Measurements from ENCODE around the gene MRPL34.

Gene MRPL34

DNA sequence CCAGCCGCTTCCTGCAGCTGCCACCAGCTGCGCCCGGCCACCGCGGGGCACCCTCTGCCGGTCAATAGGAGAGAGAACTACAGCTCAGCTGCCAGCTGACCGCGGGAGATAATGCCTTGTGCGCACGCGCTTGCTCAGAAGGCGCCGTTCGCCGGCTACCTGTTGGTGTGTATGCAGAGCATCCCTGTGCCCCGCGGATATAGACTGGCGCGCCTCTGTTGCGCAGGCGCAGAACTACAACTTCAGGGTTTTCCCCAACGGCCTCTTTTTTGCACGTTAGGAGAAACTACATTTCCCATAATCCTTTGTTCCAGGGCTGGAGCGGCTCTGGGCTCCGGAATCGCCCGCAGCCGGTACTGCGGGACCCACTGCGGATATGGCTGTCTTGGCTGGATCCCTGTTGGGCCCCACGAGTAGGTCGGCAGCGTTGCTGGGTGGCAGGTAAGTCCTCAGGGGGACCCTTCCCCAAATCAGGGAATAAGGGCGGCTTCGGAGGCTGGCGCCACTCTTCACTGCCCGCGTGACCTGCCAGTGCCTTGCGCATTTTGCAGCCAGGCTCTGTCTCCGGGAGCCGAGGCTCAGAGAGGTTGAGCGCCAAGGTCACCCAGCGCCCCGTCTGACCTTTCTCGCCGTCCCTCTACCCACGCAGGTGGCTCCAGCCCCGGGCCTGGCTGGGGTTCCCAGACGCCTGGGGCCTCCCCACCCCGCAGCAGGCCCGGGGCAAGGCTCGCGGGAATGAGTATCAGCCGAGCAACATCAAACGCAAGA lies at the start of gene MRPL34:
Gene MRPL34 (plus strand): TSS at position 356 of the 768 bp plus-strand sequence. CDS start 21 bp downstream, at position 377.
- Histone ChIP-seq H3F3A (ENCODE audit: insufficient read depth, low read length) (peaks cover 6% of the 10 kb centered on the region; the same call in 1 of the 2 replicates), H3K27me3 (ENCODE audit: insufficient read depth, low read length) (no peaks in the 10 kb centered on the region), H3K4me2 (ENCODE audit: low read length) (peak within 1 kb of the TSS; percentile 75), H3K9me3 (ENCODE audit: low read length) (no peaks in the 10 kb centered on the region), H3K79me2 (ENCODE audit: insufficient read depth, low read length) (peaks cover 11% of the 10 kb centered on the region), H3K9ac (ENCODE audit: low read length) (peak within 1 kb of the TSS; percentile 75), H3K4me1 (ENCODE audit: insufficient read depth, low read length, severe bottlenecking) (peaks cover 47% of the 10 kb centered on the region), H3K27ac (ENCODE audit: low read depth, low read length, poor library complexity, severe bottlenecking) (peak within 1 kb of the TSS; percentile 88), H3K9me2 (ENCODE audit: low read depth, low read length) (no peaks in the 10 kb centered on the region), H4K20me1 (ENCODE audit: insufficient read depth, low read length) (no peaks in the 10 kb centered on the region), H2AFZ (ENCODE audit: low read length) (no peak within 1 kb of the TSS), H3K36me3 (ENCODE audit: insufficient read depth, low read length) (peaks cover 7% of the 10 kb centered on the region; the same call in 1 of the 2 replicates), H3K4me3 (ENCODE audit: low read depth, low read length, poor library complexity, severe bottlenecking) (peak within 1 kb of the TSS; percentile 68)
- TF ChIP-seq, protein P1, sequence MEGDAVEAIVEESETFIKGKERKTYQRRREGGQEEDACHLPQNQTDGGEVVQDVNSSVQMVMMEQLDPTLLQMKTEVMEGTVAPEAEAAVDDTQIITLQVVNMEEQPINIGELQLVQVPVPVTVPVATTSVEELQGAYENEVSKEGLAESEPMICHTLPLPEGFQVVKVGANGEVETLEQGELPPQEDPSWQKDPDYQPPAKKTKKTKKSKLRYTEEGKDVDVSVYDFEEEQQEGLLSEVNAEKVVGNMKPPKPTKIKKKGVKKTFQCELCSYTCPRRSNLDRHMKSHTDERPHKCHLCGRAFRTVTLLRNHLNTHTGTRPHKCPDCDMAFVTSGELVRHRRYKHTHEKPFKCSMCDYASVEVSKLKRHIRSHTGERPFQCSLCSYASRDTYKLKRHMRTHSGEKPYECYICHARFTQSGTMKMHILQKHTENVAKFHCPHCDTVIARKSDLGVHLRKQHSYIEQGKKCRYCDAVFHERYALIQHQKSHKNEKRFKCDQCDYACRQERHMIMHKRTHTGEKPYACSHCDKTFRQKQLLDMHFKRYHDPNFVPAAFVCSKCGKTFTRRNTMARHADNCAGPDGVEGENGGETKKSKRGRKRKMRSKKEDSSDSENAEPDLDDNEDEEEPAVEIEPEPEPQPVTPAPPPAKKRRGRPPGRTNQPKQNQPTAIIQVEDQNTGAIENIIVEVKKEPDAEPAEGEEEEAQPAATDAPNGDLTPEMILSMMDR (IDR thresholded peaks at IDR 0.05; ENCODE audit: low read length), result peak; percentile 78
- TF ChIP-seq EZH2 (IDR thresholded peaks at IDR 0.05; ENCODE audit: borderline replicate concordance, low read length), result no peak

DNA sequence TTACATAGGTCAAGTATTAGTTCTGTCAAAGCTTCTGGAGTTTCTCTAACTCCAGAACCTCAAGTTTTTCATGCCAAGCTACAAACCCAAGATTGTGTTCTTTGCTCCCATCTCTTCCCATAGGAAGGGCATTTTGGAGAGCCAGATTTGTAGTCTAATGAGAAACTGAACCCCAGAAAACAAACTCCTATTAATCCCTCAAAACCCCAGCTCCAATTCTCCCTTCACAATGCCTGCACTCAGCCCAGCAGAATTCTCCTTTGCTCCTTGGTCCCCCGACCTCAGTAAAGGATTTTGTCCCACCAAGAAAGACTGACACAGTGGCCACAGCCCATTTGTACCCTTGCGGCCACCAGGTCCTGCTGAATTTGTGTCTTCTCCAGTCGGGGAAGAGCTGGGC lies 49.5 kb upstream of the MRPL34 start:
- H3K9me2 ChIP-seq (ENCODE audit: low read depth, low read length), result no peaks in the 10 kb centered on the region
- no peak overlapping the region for H3K27ac ChIP-seq (ENCODE audit: low read depth, low read length, poor library complexity, severe bottlenecking)
- H3K9me3 ChIP-seq (ENCODE audit: low read length), result no peaks in the 10 kb centered on the region
- H3K4me2 ChIP-seq (ENCODE audit: low read length), result no peak overlapping the region
- H3K4me1 ChIP-seq (ENCODE audit: insufficient read depth, low read length, severe bottlenecking), result peaks cover 6% of the 10 kb centered on the region
- no peak overlapping the region for H3K9ac ChIP-seq (ENCODE audit: low read length)
- no peaks in the 10 kb centered on the region for H3K79me2 ChIP-seq (ENCODE audit: insufficient read depth, low read length)
- H4K20me1 ChIP-seq (ENCODE audit: insufficient read depth, low read length), result no peaks in the 10 kb centered on the region
- peaks cover 5% of the 10 kb centered on the region; the same call in 1 of the 2 replicates for H3K27me3 ChIP-seq (ENCODE audit: insufficient read depth, low read length)
- no peak overlapping the region for H3K4me3 ChIP-seq (ENCODE audit: low read depth, low read length, poor library complexity, severe bottlenecking)
- no peak overlapping the region for H2AFZ ChIP-seq (ENCODE audit: low read length)
- no peaks in the 10 kb centered on the region for H3F3A ChIP-seq (ENCODE audit: insufficient read depth, low read length)
- TF ChIP-seq, protein P1 (IDR thresholded peaks at IDR 0.05; ENCODE audit: low read length), result no peak
- no peak for TF ChIP-seq EZH2 (IDR thresholded peaks at IDR 0.05; ENCODE audit: borderline replicate concordance, low read length)
- H3K36me3 ChIP-seq (ENCODE audit: insufficient read depth, low read length), result no peaks in the 10 kb centered on the region

DNA sequence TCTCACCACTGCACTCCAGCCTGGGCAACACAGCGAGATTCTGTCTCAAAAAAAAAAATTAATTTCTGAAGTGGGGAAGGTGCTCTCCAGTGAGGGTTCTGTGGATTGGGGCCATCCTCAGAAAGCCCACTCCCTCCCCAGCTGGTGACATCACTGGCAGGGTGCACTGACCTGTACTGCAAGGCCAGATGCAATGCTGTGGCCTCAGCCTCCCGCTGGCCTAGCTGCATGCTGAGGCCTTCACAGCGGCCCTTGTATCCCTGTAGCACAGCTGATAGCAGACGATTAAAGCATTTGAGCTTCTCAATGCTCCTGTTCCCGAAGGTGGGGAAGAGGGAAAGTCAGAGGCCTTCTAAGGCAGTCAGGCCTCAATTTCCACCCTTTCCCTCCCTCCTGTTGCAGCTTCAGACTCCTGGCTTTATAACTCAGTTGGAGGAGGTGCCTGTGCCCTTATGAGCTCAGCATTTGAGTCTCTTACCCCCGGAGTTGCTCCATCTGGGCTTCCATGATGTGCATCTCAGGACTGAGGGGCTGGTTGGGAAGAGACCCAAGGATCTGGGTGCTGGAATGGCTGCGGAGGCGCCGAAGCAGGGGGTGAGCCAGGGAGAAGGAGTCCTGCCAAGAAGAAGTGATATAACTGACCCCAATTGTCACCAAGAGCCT lies 46.4 kb upstream of the MRPL34 start:
- no peak overlapping the region for H3K9ac ChIP-seq (ENCODE audit: low read length)
- H3K9me2 ChIP-seq (ENCODE audit: low read depth, low read length), result no peaks in the 10 kb centered on the region
- no peak for TF ChIP-seq EZH2 (IDR thresholded peaks at IDR 0.05; ENCODE audit: borderline replicate concordance, low read length)
- TF ChIP-seq, protein P1 (IDR thresholded peaks at IDR 0.05; ENCODE audit: low read length), result no peak
- H3K36me3 ChIP-seq (ENCODE audit: insufficient read depth, low read length), result no peaks in the 10 kb centered on the region
- no peak overlapping the region for H2AFZ ChIP-seq (ENCODE audit: low read length)
- no peaks in the 10 kb centered on the region for H3K9me3 ChIP-seq (ENCODE audit: low read length)
- H3K4me2 ChIP-seq (ENCODE audit: low read length), result no peak overlapping the region
- no peak overlapping the region for H3K4me3 ChIP-seq (ENCODE audit: low read depth, low read length, poor library complexity, severe bottlenecking)
- H3K27ac ChIP-seq (ENCODE audit: low read depth, low read length, poor library complexity, severe bottlenecking), result no peak overlapping the region
- no peaks in the 10 kb centered on the region for H3F3A ChIP-seq (ENCODE audit: insufficient read depth, low read length)
- no peaks in the 10 kb centered on the region for H3K79me2 ChIP-seq (ENCODE audit: insufficient read depth, low read length)
- H3K4me1 ChIP-seq (ENCODE audit: insufficient read depth, low read length, severe bottlenecking), result peaks cover 14% of the 10 kb centered on the region
- no peaks in the 10 kb centered on the region for H4K20me1 ChIP-seq (ENCODE audit: insufficient read depth, low read length)
- peaks cover 5% of the 10 kb centered on the region; the same call in 1 of the 2 replicates for H3K27me3 ChIP-seq (ENCODE audit: insufficient read depth, low read length)

Measured in OCI-LY1 (cell line).